Mesenteric fat pad (tissue), 1 donor: ENCODE measurements around the gene RERE. TPM values are rescaled to one million over a fixed set of nuclear protein-coding genes. Genes with fewer than 3 reads are reported as not detected.
"Not testable (repeated sequence)": the region's sequence is repeated elsewhere in the genome, so short reads cannot be mapped to it uniquely, and the experiment has no call there.

Source experiments
- DNase-seq: peaks from one replicate; pipeline ENCODE4 v3.0.0-alpha.2; 2020; ENCODE audit warnings: low spot score
- total RNA-seq: library from RNA; stranded (reverse); fragmentation: NEBNext Ultra II Directional; extraction: Animal tissue kit (Norgen Biotek cat#: 25700); gene quantifications from one replicate; pipeline ENCODE4 v1.2.1, GENCODE V29; 2021
- donor health status: DM: yes; HTN: yes; CAD: no.

Gene RERE
- total RNA-seq, 1 donor from 2014 or later = 120 TPM

DNA sequence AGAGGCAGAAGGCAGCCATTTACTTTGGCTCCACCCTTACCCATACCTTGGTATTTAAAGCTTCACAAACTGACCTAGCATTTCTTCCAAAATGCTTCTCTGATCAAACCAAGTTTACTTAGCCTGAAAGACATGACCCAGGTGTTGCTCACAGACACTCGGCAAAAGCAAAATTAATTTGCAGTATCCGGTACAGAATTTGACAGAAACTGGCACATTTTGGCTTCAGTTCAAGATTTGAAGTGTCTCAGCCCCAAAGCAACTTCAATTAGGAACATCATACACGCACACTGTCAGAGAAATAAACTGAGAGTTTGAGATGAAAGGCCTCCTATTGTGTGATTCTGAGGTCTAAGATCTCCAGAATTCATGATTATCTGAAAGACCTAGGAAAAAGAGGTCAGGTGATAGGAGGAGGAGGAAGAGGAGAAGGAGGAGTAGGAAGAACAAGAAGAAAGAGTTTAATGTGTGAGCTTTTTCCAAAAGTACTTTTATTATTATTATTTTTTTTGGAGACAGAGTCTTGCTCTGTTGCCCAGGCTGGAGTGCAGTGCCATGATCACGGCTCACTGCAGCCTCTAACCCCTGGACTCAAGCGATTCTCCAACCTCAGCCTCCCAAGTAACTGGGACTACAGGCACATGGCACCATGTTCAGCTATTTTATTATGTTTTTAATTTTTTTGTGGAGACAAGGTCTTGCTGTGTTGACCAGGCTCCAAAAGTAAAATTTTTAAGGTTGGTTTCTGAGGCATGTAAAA lies 355.9 kb downstream of the RERE start:
- DNase-seq = no peak

DNA sequence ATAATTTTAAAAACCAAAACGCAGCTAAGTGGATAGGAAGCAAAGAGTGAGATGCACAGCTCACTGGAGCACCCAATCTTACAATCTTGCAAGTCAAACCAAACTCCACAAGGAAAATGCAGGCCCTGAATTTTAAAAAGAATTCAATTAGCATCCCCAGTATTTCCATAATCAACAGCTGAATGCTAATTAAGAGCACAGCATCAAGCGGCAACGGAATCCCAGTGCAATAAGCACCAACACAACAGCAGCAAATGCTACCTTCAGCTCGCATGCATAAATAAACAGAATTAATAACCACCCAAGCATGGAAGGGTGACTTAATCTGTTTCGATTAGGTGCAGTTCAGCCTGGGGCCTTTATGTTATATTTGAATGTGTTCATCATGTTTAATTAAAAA lies 356.7 kb downstream of the RERE start:
- no peak for DNase-seq

DNA sequence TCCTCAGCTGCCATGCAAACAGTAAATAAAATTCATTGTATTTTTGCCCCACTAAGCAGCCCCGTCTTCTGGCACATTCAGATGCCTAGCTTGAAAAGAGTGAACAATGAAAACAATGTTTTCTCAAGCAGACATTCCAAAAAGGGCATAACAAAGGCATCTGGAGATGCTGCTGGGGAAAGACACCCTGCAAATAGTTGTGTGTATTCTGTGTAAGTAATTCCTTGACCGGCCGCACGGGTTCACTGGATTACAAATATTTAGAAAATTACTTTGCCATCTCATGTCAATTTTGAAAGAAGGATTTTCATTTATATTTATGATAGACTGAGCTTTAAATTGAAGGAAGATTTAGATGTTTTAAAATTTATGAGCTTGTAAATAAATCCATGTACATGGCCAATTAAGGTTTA lies 357.3 kb downstream of the RERE start:
- no peak for DNase-seq

DNA sequence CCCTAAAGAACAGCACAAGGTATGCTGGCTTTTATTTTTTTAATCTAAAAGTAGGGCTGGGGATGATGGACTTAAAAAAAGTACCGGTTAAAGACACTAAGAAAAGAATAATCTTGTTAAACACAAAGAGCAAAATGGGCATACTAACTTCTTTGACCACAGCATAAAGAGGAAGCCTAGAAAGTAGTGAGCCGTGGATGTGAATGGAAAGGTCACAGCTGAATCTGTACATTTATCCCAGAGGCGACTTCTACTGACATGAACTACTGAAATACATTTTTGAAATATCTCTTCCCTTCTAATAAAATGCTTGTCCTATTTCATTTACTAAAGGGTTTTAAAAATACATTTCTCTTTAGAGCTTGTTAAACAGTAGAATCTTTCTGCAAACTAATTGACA lies 358.8 kb downstream of the RERE start:
- no peak for DNase-seq

DNA sequence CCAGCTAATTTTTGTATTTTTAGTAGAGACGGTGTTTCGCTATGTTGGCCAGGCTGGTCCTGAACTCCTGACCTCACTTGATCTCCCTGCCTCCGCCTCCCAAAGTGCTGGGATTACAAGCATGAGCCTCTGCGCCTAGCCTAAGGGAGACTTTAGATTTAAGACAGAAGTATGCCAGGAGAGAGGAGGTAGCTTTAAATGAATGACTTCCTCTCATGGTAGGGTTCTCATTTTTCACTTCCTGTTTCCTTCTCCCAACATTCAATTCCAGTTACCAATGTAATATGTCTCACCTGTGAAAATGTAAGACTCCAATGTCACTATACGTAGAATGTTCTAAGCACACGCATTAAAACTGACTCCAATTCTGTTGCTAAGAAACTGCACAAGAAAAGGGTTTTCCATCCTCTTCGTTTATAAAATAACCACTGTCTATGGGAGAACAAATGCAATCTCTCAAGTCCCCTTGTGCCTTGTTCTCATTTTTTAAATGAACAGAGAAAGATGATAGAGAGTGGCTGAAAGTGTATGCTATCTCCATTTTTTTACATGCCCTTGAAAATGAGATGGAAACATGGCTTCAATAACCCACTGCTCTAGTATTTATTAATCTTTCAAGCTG lies 359.6 kb downstream of the RERE start:
- DNase-seq = no peak

DNA sequence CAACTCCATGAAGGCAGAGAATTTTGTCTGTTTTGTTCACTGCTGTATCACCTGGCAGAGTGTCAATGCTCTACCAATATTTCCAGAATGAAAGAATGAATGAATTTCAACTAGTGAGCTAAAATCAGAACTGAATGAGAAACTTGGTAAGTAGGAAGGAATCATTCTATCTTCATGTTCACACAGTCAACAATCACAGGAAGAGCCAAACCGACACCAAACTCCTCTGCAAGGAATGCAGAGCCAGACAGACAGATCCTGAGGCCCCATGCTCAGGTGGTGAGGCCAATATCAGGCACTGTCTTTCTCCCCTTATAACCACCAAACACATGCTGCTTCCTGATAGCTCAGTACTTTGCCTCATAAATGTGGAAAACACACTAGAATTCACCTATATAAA lies 360.4 kb downstream of the RERE start:
- no peak for DNase-seq

DNA sequence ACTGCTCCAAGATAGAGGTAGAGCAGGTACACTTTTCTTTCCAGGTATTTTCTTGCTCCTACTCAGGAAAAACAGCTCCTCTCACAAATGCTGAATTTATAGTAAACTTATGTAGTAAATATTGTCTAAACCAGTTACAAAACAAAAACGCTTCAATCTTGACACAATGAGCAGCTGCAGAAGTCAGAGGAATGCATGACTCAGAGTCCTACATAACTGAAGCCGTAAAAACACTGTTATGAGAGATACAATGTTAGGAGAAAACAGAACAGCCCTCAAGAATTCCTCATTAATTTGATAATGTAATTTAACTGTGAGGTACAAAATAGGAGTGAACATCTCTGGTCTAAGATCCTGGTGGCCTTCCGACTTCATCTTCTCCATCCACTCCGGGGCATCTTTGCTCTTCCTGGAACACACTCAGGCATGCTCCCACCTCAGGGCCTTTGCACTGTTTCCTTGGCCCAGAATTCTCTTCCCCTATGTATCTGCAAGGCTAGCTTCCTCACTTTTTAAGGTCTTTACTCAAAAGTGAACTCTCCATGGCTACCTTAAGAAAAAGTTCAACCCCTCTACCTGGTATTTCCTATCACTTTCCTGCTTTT lies 361.0 kb downstream of the RERE start:
- no peak for DNase-seq

DNA sequence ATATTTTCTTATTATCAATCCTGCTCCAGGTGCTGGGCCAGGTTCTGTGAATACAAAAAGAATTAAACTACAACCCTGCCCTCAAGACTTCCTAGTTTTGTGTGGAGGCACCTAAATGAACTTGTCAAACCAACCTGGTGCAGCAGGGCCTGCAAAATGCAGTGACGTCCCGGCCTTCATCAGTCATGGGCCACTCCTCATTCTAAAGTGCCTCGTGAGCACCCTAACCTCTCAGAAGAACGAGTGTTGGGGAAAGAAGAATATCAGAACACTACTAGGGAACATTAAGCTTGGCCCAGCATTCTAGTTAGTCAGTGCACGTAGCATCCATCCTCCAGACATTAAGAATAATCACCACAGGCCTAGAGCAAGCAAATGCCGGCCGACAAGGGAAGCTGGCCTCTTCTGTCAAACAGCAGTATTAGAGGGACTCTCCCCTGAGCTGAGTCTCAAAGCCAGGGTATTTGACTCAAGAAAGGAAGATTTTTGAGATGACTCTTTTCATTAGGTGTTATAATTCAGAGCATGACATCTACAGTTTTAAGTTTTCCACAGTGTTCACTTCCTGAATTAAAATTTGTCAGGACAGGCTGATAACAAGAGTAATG lies 361.6 kb downstream of the RERE start:
- no peak for DNase-seq

DNA sequence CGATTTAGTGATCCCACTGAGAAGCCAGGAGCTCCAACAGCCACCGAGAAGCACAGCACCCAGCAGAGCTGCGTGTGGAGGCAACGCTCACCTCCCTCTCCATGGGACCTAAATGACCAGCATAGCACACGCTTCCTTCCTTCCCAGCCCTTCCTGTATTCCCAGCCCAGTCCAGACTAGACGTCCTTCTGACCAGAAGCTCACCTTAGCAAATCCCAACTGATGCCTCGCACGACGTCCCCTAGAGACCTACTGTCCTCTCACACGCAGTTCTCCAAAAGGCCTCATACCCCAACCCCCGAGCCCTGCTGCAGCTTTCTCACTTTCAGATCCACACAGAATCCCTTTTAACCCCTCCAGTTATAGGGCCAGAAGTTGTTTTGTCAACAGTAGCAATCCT lies 367.1 kb downstream of the RERE start:
- DNase-seq = no peak

DNA sequence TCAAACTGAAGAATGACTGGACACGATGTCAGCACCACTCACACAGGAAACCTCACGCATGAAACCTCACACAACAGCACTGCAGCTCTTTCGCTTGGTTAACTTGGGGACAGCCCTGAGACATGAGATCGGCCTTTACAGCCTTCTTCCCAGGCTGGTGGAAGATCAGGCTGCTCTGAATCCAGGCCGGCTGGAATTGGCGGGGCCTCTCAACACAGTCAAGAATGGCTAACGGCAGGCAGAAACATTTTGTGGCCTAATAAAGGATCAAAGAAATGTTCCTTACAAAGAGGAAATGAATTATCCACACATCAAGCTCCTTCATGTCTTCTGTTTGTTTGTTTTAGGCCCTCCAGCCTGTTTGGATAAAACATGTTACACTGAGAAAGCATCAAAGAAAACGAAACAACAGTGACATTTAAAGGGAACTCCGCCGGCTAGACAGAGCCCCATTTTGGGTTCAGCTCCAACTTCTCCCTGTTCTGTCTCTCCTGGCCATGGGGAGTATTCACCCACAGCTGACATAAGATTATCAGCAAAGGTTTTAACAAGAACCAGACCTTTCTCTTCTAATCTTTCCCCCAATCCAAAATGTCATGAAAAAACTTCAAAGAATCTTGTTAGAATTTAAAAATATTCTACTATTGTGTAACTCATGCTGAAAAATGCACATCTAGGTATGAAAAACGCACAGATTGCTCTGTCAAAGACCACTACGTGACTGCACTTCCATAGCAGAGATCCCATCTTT lies 368.4 kb downstream of the RERE start:
- DNase-seq = no peak

DNA sequence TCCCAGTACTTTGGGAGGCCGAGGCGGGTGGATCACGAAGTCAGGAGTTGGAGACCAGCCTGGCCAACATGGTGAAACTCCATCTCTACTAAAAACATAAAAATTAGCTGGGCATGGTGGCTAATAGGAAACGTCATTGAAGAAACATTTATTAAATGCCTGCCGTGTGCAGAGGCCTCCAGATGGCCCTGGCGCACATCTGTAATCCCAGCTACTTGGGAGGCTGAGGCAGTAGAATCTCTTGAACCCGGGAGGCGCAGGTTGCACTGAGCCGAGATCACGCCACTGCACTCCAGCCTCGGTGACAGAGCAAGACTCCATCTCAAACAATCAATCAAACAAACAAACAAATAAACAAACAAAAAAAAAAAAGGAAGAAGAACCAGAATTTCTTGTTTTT lies 368.9 kb downstream of the RERE start:
- not testable (repeated sequence) for DNase-seq

DNA sequence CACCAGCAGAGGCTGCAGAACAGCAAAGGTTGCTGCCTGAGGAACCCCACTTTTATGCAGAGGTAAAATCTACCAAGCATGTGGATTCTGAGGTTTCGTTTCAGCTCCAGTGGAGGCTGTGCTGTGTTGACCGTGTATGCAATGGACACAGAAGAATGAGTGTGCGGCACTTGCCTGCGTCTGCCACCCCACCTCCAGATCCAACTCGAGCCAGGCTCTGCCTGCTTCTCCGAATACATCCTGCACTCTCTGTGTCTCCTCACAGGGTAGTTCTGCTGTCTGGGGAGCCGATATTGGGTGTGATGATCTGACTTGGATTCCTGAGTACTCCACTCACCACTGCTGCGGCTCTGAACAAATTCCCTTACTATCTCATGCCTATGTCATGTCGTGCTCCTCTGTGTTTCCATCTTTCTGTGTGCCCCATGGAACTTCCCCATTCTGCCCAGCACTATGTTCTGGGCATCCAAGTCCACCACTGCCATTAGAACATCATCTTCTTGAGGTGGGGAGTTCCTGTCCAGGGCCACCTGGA lies 369.8 kb downstream of the RERE start:
- DNase-seq = no peak

DNA sequence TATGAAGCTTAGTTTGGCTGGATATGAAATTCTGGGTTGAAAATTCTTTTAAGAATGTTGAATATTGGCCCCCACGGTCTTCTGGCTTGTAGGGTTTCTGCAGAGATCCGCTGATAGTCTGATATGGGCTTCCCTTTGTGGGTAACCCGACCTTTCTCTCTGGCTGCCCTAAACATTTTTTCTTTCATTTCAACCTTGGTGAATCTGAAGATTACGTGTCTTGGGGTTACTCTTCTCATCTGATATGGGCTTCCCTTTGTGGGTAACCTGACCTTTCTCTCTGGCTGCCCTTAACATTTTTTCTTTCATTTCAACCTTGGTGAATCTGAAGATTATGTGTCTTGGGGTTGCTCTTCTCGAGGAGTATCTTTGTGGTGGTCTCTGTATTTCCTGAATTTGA lies 371.3 kb downstream of the RERE start:
- DNase-seq = not testable (repeated sequence)

DNA sequence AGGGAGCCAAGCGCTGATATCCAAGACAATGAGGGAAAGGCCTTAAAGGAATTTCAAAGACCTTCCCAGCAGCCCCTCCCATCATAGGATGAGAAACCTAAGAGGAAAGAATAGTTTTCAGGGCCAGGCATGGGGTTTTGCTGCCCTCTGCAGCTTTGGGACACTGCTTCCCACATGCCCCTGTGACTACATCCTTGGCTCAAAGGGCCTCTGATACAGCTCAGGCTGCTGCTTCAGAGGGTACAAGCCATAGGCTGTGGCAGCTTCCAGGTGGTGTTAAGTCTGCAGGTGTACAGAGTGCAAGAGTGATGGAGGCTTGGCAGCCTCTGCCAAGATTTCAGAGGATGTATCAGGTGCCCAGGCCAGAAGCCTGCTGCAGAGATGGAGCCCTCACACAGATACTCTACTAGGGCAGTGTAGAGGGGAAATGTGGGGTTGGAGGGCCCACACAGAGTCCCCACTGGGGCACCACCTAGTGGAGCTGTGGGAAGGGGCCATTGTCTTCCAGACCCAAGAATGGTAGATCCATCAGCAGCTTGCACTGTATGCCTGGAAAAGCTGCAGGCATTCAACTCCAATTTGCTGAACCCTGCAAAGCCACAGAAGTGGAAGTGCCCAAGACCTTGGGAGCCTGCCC lies 373.8 kb downstream of the RERE start:
- no peak for DNase-seq

DNA sequence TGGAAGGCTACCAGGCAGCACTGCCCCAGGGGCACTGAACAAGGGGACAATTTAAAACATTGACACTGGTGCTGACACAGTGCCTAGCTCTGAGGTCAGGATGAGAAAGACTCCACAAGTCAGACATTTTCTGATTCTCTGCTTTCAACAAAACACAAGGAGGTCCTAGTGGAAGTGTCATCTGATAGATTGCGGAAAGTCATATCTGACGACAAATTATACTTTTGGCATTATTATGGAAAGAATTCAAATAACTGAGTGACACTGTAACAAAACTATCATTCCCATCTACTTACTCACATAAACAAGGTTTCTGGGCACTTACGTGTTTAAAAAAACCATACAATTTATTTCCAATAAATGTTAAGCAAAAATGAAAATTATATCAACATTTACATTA lies 376.0 kb downstream of the RERE start:
- DNase-seq = no peak

DNA sequence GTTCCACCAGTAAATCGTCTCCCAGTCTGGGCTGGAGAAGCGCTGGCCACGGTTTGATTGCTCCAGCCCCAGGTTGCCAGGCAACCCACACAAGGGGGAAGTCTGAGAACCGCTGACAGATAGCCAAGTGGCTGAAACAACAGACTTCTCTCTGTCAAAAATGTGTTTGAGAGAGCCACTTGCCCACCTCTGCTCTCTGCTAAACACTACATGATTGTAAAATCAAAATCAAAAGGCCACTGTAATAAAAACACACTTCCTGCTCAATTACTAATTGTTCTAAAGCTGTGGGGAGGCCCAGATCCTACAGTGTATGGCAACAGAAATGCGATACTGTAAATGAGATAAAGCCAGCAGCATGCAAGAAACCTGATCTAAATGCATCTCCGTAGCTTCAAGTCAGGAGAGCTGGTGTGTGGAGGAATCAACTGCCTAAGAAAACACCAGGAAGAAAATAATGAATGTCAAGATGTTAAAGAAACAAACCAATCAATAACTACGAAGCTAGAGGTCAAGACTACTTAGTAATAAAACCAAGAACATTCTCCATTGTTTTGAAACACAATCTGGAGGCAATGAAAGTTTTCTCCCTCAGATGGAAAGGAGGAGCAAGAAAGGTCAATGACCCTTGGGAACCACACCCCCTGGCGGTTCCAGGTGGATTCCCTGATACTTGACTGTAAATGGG lies 378.3 kb downstream of the RERE start:
- no peak for DNase-seq

DNA sequence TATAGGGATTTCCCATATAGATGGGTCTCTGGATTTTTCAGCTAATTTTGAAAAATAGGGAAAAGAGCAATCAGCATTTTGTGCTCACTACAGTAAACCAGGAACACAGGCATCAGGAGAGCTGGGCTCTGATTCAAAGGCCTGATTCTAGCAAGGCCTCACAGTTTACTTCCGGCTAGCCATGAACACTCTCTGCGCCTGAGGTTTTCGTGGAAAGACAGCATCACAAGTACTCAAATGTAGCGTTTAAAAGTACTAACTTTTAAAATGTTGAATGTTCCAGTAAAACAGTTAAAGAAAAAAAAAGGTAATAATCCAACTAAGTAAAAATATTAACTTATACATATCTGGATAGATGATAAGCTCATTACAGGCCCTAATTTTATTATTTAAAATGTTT lies 379.0 kb downstream of the RERE start:
- DNase-seq = no peak

DNA sequence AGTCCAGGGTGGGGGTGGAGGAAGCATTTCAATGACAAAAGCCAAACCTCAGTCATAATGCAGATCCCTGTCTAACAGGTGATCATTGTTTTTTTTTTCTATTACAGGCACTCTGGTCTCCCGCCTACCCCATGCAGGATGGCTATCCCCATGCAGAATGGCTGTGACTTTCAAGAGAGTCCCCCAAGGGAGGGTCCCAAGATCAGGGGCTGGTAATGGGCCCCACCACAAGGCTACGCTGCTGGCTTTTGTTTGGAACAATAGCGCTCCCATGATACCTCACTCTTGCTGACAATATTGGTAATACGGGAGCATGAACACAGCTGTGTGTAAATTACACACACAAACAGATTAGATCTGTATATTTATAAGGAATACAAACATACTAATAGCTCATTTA lies 380.1 kb downstream of the RERE start:
- DNase-seq = no peak

DNA sequence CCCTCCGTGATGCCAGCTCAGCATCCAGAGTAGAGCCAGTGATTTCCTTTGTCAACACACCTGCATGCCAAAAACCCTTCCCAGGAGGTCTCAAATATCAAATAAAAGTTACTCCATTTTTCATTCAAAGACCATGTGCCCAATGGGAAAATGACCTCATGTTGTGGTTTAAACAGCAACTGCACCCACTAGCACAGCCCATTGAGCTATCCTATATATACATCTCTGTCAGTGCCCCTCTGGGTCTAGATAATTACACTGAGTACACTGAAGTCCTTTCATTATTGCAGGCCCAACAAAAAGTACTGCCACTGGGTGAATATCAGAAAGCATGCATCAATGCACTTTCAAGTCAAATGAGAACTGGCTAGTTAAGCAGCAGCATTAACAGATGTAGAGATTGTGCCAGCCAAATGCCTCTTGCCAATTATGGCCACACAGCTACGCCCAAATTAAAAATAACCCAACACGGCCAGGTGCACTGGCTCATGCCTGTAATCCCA lies 381.8 kb downstream of the RERE start:
- DNase-seq = no peak

DNA sequence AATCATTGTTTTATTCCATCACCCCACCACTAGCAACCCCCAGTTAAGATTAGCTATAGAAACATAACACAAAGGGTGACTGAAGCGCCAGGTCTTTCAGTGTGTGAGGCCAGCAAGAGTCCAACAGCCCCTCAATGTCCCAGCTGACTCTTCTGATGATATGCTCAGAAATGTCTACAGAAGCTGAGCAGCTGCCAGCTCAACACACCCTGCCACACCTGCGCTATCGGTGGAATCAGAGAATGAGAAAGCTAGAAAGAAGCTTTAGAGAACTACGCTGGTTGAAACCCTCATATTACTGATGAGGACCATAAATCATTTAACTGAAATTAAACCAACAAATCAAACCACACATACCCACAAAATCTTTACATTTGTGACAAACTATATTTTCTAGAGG lies 383.3 kb downstream of the RERE start:
- DNase-seq = no peak
